Measurements from ENCODE around the gene ZMYM4. TPM values are rescaled to one million over a fixed set of nuclear protein-coding genes. Genes with fewer than 3 reads are reported as not detected.
"Not testable (repeated sequence)": the region's sequence is repeated elsewhere in the genome, so short reads cannot be mapped to it uniquely, and the experiment has no call there.

ZMYM4 gene
- total RNA-seq, 3 donors from 2014 or later (not counting 1 experiment from before 2014, with no cell fraction given) = 41.0 to 48.0 (median 45.8) TPM

DNA sequence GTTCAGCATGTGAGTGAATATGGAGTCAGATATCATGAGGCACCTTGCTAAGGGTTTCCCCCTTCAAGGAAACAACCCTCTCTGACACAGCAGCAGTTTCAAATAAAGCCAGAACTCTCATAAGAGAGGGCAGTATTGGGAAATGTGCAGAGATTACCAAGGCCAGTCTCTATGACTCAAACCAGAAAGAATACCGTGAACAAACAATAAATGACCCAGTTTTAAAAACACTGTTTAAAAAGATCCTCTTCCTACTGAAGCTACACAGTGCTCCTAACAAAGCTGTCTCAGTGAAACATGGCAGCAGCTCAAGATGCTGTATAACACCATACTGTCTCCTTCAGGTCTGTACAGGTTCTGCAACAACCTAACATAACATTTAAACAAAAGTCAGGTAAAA lies 186.1 kb downstream of the ZMYM4 start:
- no peaks in the 10 kb centered on the region for H3K9me3 ChIP-seq (ENCODE audit: control insufficient read depth, insufficient read depth, low read length)
- no peaks in the 10 kb centered on the region for H3K27me3 Mint-ChIP-seq (ENCODE audit: low read depth in 2 of 2)
- peaks cover 13% of the 10 kb centered on the region for H3K4me1 ChIP-seq (ENCODE audit: control insufficient read depth, insufficient read depth, low read length)
- intact Hi-C loops (cut with micrococcal nuclease) = no loop called here
- no peak overlapping the region for H3K4me3 Mint-ChIP-seq
- WGBS (ENCODE audit: insufficient coverage) = 71% methylated on average over 1 of the region's 1 CpG
- peaks cover 32% of the 10 kb centered on the region for H3K36me3 ChIP-seq (ENCODE audit: control insufficient read depth, insufficient read depth, low read length)
- H3K36me3 Mint-ChIP-seq = peaks cover 6% of the 10 kb centered on the region
- peaks cover 6 to 9% of the 10 kb centered on the region in 2 donors for H3K4me1 Mint-ChIP-seq
- H3K27me3 ChIP-seq (ENCODE audit: control insufficient read depth, insufficient read depth, low read length) = no peaks in the 10 kb centered on the region
- DNase-seq (no peak), ATAC-seq (peak in 1 of 3 donors; percentile 22)
- H3K27ac ChIP-seq (ENCODE audit: low read length) = no peak overlapping the region
- H3K9me3 Mint-ChIP-seq = no peaks in the 10 kb centered on the region
- no peak overlapping the region for H3K4me3 ChIP-seq (ENCODE audit: low read length)
- TF ChIP-seq, protein P1, sequence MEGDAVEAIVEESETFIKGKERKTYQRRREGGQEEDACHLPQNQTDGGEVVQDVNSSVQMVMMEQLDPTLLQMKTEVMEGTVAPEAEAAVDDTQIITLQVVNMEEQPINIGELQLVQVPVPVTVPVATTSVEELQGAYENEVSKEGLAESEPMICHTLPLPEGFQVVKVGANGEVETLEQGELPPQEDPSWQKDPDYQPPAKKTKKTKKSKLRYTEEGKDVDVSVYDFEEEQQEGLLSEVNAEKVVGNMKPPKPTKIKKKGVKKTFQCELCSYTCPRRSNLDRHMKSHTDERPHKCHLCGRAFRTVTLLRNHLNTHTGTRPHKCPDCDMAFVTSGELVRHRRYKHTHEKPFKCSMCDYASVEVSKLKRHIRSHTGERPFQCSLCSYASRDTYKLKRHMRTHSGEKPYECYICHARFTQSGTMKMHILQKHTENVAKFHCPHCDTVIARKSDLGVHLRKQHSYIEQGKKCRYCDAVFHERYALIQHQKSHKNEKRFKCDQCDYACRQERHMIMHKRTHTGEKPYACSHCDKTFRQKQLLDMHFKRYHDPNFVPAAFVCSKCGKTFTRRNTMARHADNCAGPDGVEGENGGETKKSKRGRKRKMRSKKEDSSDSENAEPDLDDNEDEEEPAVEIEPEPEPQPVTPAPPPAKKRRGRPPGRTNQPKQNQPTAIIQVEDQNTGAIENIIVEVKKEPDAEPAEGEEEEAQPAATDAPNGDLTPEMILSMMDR (IDR thresholded peaks at IDR 0.05) = no peak
- H3K27ac Mint-ChIP-seq = peak overlapping the region in 1 of 2 donors; percentile 24

DNA sequence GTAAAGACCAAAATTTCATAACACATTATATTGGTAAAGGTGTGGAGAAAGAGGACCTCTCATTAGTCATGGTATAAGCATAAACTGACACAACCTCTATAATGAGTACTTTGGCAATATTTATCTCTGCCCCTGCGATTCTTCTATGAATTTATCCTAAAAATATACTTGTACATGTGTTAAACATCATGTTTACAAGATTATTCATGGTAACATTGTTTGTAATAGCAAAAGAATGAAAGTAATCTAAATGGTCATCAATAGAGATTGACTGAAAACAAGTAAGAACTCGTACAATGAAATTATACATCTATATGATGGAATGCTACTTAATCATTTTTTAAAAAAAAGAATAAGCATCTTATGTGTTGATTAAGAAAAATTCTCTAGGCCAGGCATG lies 192.3 kb downstream of the ZMYM4 start:
- Mint-ChIP-seq H3K27me3 (ENCODE audit: low read depth in 2 of 2) (no peaks in the 10 kb centered on the region), H3K36me3 (peaks cover 15% of the 10 kb centered on the region), H3K27ac (peak overlapping the region in 1 of 2 donors; percentile 51), H3K9me3 (peaks cover 0 to 3% of the 10 kb centered on the region in 2 donors), H3K4me3 (no peak overlapping the region), H3K4me1 (peaks cover 0 to 4% of the 10 kb centered on the region in 2 donors)
- Histone ChIP-seq H3K27ac (ENCODE audit: low read length) (no peak overlapping the region), H3K4me3 (ENCODE audit: low read length) (no peak overlapping the region), H3K9me3 (ENCODE audit: control insufficient read depth, insufficient read depth, low read length) (no peaks in the 10 kb centered on the region), H3K4me1 (ENCODE audit: control insufficient read depth, insufficient read depth, low read length) (peaks cover 13% of the 10 kb centered on the region), H3K27me3 (ENCODE audit: control insufficient read depth, insufficient read depth, low read length) (no peaks in the 10 kb centered on the region), H3K36me3 (ENCODE audit: control insufficient read depth, insufficient read depth, low read length) (peaks cover 29% of the 10 kb centered on the region)
- WGBS (ENCODE audit: insufficient coverage) = no CpG with 5 or more reads among the region's 2 CpGs
- ATAC-seq = no peak
- TF ChIP-seq, protein P1 (IDR thresholded peaks at IDR 0.05) = no peak
- intact Hi-C loops (cut with micrococcal nuclease) = no loop called here
- no peak for DNase-seq

DNA sequence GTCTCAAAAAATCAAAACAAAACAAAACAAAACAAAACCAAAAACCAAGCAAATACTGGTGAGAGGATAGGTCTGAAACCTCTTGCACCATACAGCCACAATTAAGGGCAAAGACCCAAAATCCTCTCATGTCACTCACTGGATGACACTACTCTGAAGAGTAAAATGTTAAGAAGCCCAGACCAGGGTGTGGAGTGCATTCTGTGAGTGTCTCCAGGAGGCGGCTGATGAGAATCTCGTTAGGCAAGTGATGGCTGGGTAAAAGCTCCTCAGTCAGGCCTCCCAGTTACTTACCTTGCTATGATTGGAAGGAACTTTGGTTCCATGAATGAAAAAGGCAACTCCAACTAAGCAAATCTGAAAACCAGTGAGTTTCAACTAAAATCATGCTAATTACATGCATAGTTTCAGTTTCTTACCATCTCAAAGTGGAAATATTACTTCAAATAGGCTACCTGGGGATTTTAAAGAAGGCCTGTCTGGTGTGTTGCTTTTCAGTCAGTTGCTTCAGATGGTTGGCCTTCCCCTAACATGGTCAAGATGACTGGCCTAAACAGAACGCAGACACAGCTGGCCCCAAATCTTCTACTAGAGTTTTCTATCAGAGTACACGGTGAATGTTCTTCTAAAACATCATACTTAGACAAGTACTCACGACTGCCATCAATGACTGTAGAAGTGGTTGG lies 193.6 kb downstream of the ZMYM4 start:
- Mint-ChIP-seq H3K27ac (no peak overlapping the region), H3K9me3 (peaks cover 0 to 3% of the 10 kb centered on the region in 2 donors), H3K27me3 (ENCODE audit: low read depth in 2 of 2) (no peaks in the 10 kb centered on the region), H3K4me1 (peaks cover 0 to 3% of the 10 kb centered on the region in 2 donors), H3K36me3 (peaks cover 19% of the 10 kb centered on the region), H3K4me3 (no peak overlapping the region)
- Histone ChIP-seq H3K27ac (ENCODE audit: low read length) (no peak overlapping the region), H3K4me3 (ENCODE audit: low read length) (no peak overlapping the region), H3K9me3 (ENCODE audit: control insufficient read depth, insufficient read depth, low read length) (no peaks in the 10 kb centered on the region), H3K36me3 (ENCODE audit: control insufficient read depth, insufficient read depth, low read length) (peaks cover 36% of the 10 kb centered on the region), H3K4me1 (ENCODE audit: control insufficient read depth, insufficient read depth, low read length) (peaks cover 9% of the 10 kb centered on the region), H3K27me3 (ENCODE audit: control insufficient read depth, insufficient read depth, low read length) (no peaks in the 10 kb centered on the region)
- ATAC-seq = no peak
- TF ChIP-seq, protein P1 (IDR thresholded peaks at IDR 0.05) = no peak
- intact Hi-C loops (cut with micrococcal nuclease) = no loop called here
- DNase-seq = peak in 1 of 2 donors; percentile 12
- WGBS (ENCODE audit: insufficient coverage) = 86% methylated on average over 5 of the region's 5 CpGs

DNA sequence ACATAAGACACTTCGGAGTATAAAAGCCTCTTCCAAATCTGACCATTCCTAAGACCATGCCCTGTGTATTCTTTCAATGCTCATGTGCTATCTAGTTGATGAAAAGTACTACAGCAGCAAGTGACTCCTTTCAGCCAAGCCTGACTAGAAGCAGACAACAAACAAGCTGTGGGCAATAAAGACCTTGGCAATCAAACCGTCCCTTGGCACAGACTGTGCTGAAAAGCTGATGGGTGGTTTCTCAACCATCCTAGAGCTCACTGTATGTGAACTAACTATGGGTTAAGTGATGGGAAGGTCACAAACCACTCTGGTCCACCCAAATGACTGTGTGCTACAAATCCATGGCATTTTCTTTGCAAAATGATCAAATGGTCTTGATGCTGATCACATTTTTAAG lies 194.7 kb downstream of the ZMYM4 start:
- H3K4me3 Mint-ChIP-seq = no peak overlapping the region
- H3K4me1 ChIP-seq (ENCODE audit: control insufficient read depth, insufficient read depth, low read length) = peaks cover under 1% of the 10 kb centered on the region
- TF ChIP-seq, protein P1 (IDR thresholded peaks at IDR 0.05) = no peak
- peaks cover 19% of the 10 kb centered on the region for H3K36me3 Mint-ChIP-seq
- no peaks in the 10 kb centered on the region for H3K27me3 ChIP-seq (ENCODE audit: control insufficient read depth, insufficient read depth, low read length)
- no peak overlapping the region for H3K27ac Mint-ChIP-seq
- no peaks in the 10 kb centered on the region for H3K27me3 Mint-ChIP-seq (ENCODE audit: low read depth in 2 of 2)
- ATAC-seq = no peak
- peaks cover 0 to 3% of the 10 kb centered on the region in 2 donors for H3K9me3 Mint-ChIP-seq
- no peaks in the 10 kb centered on the region for H3K9me3 ChIP-seq (ENCODE audit: control insufficient read depth, insufficient read depth, low read length)
- no peak overlapping the region for H3K4me3 ChIP-seq (ENCODE audit: low read length)
- H3K27ac ChIP-seq (ENCODE audit: low read length) = no peak overlapping the region
- WGBS (ENCODE audit: insufficient coverage) = 97% methylated on average over 2 of the region's 2 CpGs
- intact Hi-C loops (cut with micrococcal nuclease) = no loop called here
- peaks cover 0 to under 1% of the 10 kb centered on the region in 2 donors for H3K4me1 Mint-ChIP-seq
- no peak for DNase-seq
- H3K36me3 ChIP-seq (ENCODE audit: control insufficient read depth, insufficient read depth, low read length) = peaks cover 36% of the 10 kb centered on the region

DNA sequence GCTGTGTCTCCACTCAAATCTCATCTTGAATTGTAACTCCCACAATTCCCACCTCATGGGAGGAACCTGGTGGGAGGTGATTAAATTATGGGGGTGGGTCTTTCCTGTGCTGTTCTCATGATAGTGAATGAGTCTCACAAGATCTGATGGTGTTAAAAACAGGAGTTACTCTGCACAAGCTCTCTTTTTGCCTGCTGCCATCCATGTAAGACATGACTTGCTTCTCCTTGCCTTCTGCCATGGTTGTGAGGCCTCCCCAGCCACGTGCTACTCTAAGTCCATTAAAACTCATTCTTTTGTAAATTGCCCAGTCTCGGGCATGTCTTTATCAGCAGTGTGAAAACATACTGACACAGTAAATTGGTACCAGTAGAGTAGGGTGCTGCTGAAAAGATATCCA lies 195.2 kb downstream of the ZMYM4 start:
- intact Hi-C loops (cut with micrococcal nuclease); ATAC-seq; H3K4me3 Mint-ChIP-seq; H3K4me3 ChIP-seq (ENCODE audit: low read length); H3K27me3 ChIP-seq (ENCODE audit: control insufficient read depth, insufficient read depth, low read length); H3K27ac ChIP-seq (ENCODE audit: low read length); H3K9me3 Mint-ChIP-seq; H3K27me3 Mint-ChIP-seq (ENCODE audit: low read depth in 2 of 2); DNase-seq; H3K4me1 Mint-ChIP-seq; H3K27ac Mint-ChIP-seq; H3K9me3 ChIP-seq (ENCODE audit: control insufficient read depth, insufficient read depth, low read length); H3K4me1 ChIP-seq (ENCODE audit: control insufficient read depth, insufficient read depth, low read length): not testable (repeated sequence)
- 97% methylated on average over 2 of the region's 2 CpGs for WGBS (ENCODE audit: insufficient coverage)
- H3K36me3 ChIP-seq (ENCODE audit: control insufficient read depth, insufficient read depth, low read length) = peaks cover 38% of the 10 kb centered on the region
- H3K36me3 Mint-ChIP-seq = peaks cover 19% of the 10 kb centered on the region

Data from natural killer cell (primary cell).